Measurements from ENCODE around the gene GPR176.
A peak's percentile ranks its signal among the peaks of the same experiment; 100 is the strongest.

The GPR176 gene

DNA sequence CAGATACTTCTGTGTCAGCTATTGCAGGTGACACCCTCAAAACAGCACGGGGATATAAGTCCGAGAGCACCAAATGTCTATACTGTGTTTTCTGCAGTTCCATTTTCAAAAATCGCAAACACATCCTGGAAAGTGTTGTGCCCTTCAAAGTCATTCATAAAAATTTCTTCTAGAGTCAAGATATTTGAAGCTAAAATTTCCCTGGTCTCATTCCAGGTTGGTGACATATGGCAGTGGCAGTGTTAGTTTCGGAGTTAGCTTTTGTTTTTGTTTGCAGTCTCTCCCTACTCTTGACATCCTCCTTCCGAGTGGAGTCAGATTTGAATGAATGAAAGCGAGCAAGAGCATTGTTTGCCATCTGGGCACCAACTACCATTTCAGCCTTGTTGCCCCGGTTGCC lies 134.2 kb downstream of the GPR176 start:
- H3K4me3 ChIP-seq (ENCODE audit: low read depth, low read length), result peak overlapping the region; percentile 26; the same call in 1 of the 2 replicates
- no peak for DNase-seq (ENCODE audit: low read depth)
- TF ChIP-seq, protein P1, sequence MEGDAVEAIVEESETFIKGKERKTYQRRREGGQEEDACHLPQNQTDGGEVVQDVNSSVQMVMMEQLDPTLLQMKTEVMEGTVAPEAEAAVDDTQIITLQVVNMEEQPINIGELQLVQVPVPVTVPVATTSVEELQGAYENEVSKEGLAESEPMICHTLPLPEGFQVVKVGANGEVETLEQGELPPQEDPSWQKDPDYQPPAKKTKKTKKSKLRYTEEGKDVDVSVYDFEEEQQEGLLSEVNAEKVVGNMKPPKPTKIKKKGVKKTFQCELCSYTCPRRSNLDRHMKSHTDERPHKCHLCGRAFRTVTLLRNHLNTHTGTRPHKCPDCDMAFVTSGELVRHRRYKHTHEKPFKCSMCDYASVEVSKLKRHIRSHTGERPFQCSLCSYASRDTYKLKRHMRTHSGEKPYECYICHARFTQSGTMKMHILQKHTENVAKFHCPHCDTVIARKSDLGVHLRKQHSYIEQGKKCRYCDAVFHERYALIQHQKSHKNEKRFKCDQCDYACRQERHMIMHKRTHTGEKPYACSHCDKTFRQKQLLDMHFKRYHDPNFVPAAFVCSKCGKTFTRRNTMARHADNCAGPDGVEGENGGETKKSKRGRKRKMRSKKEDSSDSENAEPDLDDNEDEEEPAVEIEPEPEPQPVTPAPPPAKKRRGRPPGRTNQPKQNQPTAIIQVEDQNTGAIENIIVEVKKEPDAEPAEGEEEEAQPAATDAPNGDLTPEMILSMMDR (IDR thresholded peaks at IDR 0.05; ENCODE audit: control insufficient read depth, extremely low read depth, insufficient read depth), result no peak

DNA sequence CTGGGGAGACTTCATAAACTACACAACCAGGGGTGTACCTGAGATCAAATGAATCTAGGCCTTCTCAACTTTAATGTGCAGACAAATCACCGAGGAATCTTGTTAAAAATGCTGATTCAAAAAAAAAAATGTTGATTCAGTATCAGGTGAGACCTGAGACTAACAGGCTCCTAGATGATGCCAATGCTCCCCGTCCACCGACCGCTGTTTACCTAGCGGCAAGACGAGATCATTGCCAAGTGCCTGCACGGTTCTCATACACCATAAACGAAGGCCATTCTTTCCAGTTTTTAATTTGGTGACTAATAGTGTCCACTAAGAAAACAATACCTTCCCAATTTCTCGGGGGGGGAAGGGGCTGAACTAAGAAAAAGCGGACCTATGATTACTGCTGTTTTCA lies 134.9 kb downstream of the GPR176 start:
- H3K4me3 ChIP-seq (ENCODE audit: low read depth, low read length), result peak overlapping the region; percentile 26
- TF ChIP-seq, protein P1 (IDR thresholded peaks at IDR 0.05; ENCODE audit: control insufficient read depth, extremely low read depth, insufficient read depth), result no peak
- DNase-seq (ENCODE audit: low read depth), result peak; percentile 90

DNA sequence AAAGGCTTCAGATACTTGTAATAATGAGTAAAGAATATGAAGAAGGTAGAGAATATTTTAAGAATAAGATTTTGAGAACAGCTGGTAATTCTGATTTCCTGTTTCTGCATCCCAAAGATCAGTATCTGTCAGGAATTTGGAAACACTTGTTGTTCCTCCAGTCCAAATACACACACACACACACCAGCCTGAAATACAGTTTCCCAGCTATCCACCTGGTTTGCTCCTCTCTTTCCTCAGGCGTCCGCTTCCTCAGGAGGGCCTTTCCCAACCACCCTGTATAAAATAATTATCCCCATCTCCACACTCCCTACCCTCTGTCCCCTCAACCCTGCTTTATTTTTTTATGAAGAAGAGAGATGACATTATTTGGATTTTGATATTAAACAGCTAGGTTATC lies 135.4 kb downstream of the GPR176 start:
- peak overlapping the region; percentile 26 for H3K4me3 ChIP-seq (ENCODE audit: low read depth, low read length)
- TF ChIP-seq, protein P1 (IDR thresholded peaks at IDR 0.05; ENCODE audit: control insufficient read depth, extremely low read depth, insufficient read depth), result no peak

DNA sequence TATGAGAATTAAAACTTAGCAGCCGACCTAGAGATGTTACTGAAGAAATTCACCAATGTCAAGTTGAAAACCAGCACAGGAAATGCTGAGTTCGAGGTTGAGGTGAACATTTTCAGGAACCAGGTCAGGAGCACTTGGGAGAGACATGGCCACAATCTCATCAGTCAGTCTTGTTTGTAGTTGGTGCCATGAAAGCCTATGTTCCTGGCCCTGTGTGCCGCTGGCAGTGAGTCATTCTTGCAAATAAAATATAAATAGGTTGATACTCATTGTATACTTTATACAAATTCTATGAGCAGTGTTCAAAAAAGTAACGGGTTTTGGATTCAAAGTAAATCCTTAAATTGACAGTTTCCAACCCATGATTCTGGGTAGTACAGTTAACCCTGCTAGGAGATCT lies 135.9 kb downstream of the GPR176 start:
- DNase-seq (ENCODE audit: low read depth), result peak; percentile 63
- TF ChIP-seq, protein P1 (IDR thresholded peaks at IDR 0.05; ENCODE audit: control insufficient read depth, extremely low read depth, insufficient read depth), result no peak
- peak overlapping the region; percentile 78; the same call in 1 of the 2 replicates for H3K4me3 ChIP-seq (ENCODE audit: low read depth, low read length)

More for the DNA sequence above, 135.4 kb downstream of the GPR176 start:
- no peak for DNase-seq (ENCODE audit: low read depth)

DNA sequence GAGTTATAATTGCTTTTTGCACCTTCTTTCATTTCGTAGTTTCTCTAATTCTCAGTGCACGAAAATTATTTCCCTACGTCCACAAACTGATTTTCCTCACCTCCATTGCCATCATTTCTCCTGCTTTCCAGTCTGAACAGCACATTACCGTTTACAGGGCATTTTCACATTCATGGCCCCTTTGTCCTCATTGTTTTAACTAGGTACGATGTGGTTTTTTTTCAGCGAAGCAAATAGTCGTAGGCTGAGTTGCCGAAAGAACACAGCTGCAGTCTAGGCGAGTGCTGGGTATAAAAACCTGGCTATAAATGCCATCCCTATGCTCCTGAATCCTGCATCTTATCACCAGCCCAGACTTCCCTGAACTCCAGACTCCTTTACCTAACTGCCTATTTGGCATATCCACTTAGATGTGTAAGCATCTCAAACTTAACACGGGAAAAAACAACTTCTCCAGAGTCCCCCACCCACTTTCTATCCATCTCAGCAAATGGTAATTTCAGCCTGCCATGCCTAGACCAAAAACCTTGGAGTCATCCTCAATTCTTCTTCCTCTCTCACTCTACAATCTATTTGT lies 136.7 kb downstream of the GPR176 start:
- peak overlapping the region; percentile 78 for H3K4me3 ChIP-seq (ENCODE audit: low read depth, low read length)
- TF ChIP-seq, protein P1 (IDR thresholded peaks at IDR 0.05; ENCODE audit: control insufficient read depth, extremely low read depth, insufficient read depth), result no peak
- no peak for DNase-seq (ENCODE audit: low read depth)

DNA sequence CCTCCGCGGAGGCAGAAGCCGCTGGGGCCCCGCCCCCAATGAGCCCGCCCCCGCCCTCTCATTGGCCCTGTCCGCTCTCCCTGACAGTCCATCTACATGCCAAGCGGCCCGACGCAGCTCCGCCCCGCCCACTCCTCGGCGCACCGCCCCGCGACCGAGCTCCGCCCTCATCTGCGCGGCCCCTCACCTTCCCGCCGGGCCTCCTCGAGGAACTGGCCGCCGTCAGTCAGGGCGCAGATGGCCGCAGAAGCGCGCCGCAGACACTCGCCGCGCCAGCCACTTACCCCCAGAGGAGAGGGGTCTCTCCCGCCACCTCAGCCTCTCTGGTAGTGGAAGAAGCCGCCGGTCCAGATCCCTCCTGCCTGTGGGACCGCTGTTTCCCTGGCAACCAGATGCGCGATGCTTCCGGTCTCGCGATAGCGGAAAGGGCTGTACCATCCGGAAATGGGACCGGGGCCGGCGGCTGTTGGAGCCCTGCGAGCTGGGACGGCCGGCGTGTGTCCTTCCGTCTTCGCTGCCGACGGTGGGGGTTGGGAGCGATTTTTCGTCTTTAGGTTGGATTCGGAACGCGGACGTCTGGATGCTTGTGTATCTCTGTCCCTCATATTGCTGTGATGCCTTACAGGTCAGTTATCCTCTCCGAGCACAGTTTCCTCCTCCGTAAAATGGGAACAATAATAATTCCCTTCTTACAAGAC lies 137.5 kb downstream of the GPR176 start, which contains the start of gene FSIP1:
TSS of gene FSIP1 (minus strand) at position 401 of the 698 bp plus-strand sequence. CDS start 6,317 bp downstream, outside the sequence.
- H3K4me3 ChIP-seq (ENCODE audit: low read depth, low read length), result peak within 1 kb of the TSS; percentile 78
- TF ChIP-seq, protein P1 (IDR thresholded peaks at IDR 0.05; ENCODE audit: control insufficient read depth, extremely low read depth, insufficient read depth), result no peak
- peak; percentile 91 for DNase-seq (ENCODE audit: low read depth)
